ENCODE data around the gene C15orf40.

GRCh38 chr15:82946155-82946701 is 65.2 kb downstream of the C15orf40 start:
- TF ChIP-seq CTCF (IDR thresholded peaks at IDR 0.05; ENCODE audit: low read depth, low read length) (no peak), EZH2phosphoT487 (IDR thresholded peaks at IDR 0.05; ENCODE audit: low read depth) (no peak)
